ENCODE measurements around the gene C10orf143.
A peak's percentile ranks its signal among the peaks of the same experiment; 100 is the strongest.
"Not testable (repeated sequence)": the region's sequence is repeated elsewhere in the genome, so short reads cannot be mapped to it uniquely, and the experiment has no call there.

Gene C10orf143

GRCh38 chr10:130128062-130128781 lies 17.6 kb upstream of the C10orf143 start:
- Mint-ChIP-seq H3K27me3 (peaks cover 24% of the 10 kb centered on the region), H3K4me3 (no peak overlapping the region), H3K27ac (no peak overlapping the region), H3K4me1 (peaks cover 7% of the 10 kb centered on the region), H3K9me3 (no peaks in the 10 kb centered on the region), H3K36me3 (no peaks in the 10 kb centered on the region)
- ATAC-seq: no peak

- Mint-ChIP-seq H3K36me3 (no peaks in the 10 kb centered on the region), H3K4me3 (no peak overlapping the region), H3K4me1 (peaks cover 7% of the 10 kb centered on the region), H3K9me3 (no peaks in the 10 kb centered on the region), H3K27ac (no peak overlapping the region), H3K27me3 (peaks cover 24% of the 10 kb centered on the region)
- peak; percentile 64 for ATAC-seq
These were observed 16.9 kb upstream of the C10orf143 start for GRCh38 chr10:130127364-130128061.

DNA sequence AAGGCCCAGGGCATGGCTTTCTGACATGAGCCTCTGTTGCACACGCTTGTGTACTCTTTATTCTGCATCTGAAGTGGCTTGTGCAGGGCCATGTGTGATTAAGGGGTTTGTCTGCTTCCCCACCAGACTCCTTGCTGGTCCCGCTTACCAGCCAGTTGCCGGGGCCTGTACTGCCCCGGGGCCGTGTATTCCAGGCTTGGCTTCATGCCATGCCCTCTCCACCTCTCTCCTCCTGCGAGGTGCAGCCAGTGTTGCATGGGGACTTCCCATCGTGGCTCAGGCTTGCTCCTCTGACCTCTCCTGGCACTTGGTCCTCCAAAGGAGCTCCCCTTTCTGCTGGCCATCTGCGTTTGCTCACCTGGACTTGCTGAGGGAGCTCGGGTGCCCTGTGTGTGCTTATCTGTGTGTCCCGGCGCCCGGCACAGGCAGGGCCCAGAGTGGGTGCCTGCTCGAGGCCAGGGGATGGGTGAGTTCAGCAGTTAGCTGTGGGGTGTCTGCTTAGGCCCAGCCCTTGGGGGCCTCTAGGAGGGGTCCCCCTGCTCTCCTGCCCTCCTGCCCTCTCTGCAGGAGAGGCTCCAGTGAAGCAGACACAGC lies 11.0 kb upstream of the C10orf143 start:
- peaks cover 12% of the 10 kb centered on the region for H3K27me3 Mint-ChIP-seq
- no peak overlapping the region for H3K4me3 Mint-ChIP-seq
- H3K4me1 Mint-ChIP-seq: no peaks in the 10 kb centered on the region
- H3K36me3 Mint-ChIP-seq: no peaks in the 10 kb centered on the region
- H3K9me3 Mint-ChIP-seq: no peaks in the 10 kb centered on the region
- ATAC-seq: peak; percentile 36
- H3K27ac Mint-ChIP-seq: no peak overlapping the region

GRCh38 chr10:130117535-130117934 lies 6.9 kb upstream of the C10orf143 start:
- H3K27me3 Mint-ChIP-seq, H3K4me3 Mint-ChIP-seq, H3K9me3 Mint-ChIP-seq, H3K36me3 Mint-ChIP-seq, H3K4me1 Mint-ChIP-seq, H3K27ac Mint-ChIP-seq, ATAC-seq: not testable (repeated sequence)

GRCh38 chr10:130116942-130117341 lies 6.3 kb upstream of the C10orf143 start:
- ATAC-seq, H3K9me3 Mint-ChIP-seq, H3K27ac Mint-ChIP-seq, H3K4me1 Mint-ChIP-seq, H3K4me3 Mint-ChIP-seq, H3K36me3 Mint-ChIP-seq, H3K27me3 Mint-ChIP-seq: not testable (repeated sequence)

GRCh38 chr10:130112821-130113220 lies 2.2 kb upstream of the C10orf143 start:
- Mint-ChIP-seq H3K4me1 (peaks cover 31% of the 10 kb centered on the region), H3K36me3 (peaks cover 6% of the 10 kb centered on the region), H3K4me3 (no peak overlapping the region), H3K9me3 (peaks cover 3% of the 10 kb centered on the region), H3K27me3 (no peaks in the 10 kb centered on the region), H3K27ac (no peak overlapping the region)
- no peak for ATAC-seq

DNA sequence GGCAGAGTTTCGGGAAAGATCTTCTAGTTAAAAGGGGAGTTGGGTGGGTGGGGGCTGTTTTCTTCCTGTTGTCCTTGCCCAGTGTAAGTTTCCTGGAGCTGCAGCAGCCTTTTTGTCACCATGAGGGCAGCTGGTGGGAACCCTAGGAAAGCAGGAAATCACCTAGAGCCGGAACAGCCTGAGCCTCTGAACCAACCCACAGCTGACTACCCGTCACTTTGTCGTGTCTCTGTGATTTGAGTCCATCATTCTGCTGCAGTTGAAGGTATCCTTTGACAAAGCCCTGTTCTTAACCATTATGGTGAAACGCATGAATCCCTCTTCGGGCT lies 1.2 kb upstream of the C10orf143 start:
- Mint-ChIP-seq H3K9me3 (peaks cover 3% of the 10 kb centered on the region), H3K4me1 (peaks cover 41% of the 10 kb centered on the region)

DNA sequence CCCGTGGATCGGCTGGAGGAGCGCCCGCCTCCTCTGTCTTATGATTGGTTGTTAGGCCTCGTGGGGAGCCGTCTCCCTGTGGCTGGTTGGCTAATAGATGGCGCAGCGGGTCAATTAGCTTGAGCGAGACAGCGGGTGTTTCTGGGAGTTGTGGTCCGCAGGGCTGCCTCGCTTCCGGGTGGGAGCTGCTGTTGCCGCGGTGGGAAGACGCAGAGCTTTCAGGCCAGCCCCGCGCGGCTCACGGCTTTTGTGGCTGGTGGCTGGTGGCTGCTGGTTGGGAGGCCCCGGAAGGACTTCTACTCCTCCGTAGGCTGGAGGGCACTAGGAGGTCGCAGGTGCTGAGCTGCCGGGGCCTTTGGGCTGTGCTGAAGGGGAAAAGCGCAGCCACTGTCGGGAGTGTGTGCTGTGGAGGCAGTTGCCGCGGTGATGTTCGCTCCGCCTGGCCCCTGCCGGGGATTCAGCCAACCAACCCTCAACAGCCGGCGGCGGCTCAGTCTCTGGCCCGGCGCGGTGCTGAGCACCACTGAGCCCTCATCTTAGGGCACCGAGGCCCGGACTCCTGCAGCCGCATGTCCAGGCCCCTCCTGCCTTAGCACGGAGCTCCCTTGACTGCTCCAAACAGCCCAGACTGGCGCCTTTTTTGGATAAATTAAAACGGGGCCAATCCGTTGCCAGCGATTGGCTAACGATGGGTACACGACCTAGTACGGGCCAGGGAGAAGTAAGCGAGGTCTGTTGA lies 652 bp upstream of the C10orf143 start:
- Mint-ChIP-seq H3K36me3 (peaks cover 6% of the 10 kb centered on the region), H3K9me3 (peaks cover 2% of the 10 kb centered on the region), H3K27me3 (no peaks in the 10 kb centered on the region), H3K27ac (peak overlapping the region; percentile 92), H3K4me3 (peak overlapping the region; percentile 97), H3K4me1 (peaks cover 46% of the 10 kb centered on the region)
- ATAC-seq: peak; percentile 93

More for the DNA sequence above, 1.2 kb upstream of the C10orf143 start:
- Mint-ChIP-seq H3K4me3 (peak overlapping the region; percentile 97), H3K27me3 (no peaks in the 10 kb centered on the region), H3K36me3 (peaks cover 6% of the 10 kb centered on the region), H3K27ac (peak overlapping the region; percentile 92)
- ATAC-seq: no peak

DNA sequence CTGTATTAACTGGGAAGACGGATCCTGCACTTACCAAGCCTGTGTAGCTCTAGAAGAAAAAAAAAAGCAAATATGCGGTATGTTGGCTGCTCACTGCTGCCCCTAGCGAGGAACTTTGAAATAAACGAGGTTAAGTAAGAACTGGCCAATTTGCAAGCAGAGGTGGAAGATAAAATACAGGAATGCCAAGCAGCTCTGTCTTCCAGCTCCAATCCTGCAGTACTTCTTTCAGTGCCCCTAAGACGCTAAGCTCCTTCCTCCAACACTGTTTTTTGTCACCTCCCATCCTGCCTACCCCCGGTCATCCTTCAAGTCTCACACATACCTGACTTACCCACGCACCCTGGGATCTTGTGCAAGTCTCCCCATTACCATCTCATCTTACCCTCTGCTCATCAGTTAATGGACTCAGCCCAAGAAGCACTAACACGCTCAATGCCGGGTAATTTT lies 809 bp downstream of the C10orf143 start:
- ATAC-seq: no peak
- H3K4me3 Mint-ChIP-seq: peak overlapping the region; percentile 97
- peaks cover 52% of the 10 kb centered on the region for H3K4me1 Mint-ChIP-seq
- peaks cover 12% of the 10 kb centered on the region for H3K36me3 Mint-ChIP-seq
- H3K27me3 Mint-ChIP-seq: no peaks in the 10 kb centered on the region
- no peaks in the 10 kb centered on the region for H3K9me3 Mint-ChIP-seq
- peak overlapping the region; percentile 92 for H3K27ac Mint-ChIP-seq

DNA sequence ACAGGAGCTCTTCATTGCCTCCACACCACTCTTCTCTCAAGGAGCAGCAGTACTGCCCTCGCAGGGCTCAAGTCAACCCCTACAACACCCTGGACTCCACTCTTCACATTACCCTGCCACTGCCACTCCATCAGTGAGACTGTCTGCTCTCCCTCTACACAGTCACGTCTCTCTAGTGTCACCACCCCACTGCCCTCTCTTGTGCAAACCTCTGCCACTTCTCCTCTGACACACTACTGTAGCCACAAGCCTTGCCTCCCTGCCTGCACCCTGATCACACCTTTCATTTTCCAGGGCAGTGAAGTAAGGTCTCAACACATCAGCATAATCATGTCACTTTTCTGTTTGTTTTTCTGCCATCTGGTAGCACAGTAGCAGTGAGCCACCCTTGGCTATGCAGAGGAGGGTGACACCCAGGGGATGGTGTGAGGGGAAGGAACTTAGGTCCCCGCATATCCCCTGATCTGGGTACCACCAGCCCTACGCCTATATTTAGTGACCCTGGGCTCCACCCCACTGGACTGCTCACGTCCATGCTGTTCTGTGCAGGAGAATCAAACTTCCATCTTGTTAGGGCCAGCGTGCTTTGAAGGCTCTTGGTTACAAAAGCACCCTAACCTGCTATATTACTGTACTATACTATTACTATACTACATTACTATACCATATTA lies 1.6 kb downstream of the C10orf143 start:
- Mint-ChIP-seq H3K9me3 (no peaks in the 10 kb centered on the region), H3K36me3 (peaks cover 16% of the 10 kb centered on the region), H3K27me3 (no peaks in the 10 kb centered on the region), H3K4me3 (peak overlapping the region; percentile 97), H3K4me1 (peaks cover 52% of the 10 kb centered on the region), H3K27ac (peak overlapping the region; percentile 92)
- ATAC-seq: no peak

- H3K4me3 Mint-ChIP-seq: peak overlapping the region; percentile 49
These were observed 2.5 kb downstream of the C10orf143 start for GRCh38 chr10:130108146-130108545.

GRCh38 chr10:130105724-130106123 lies 4.9 kb downstream of the C10orf143 start:
- no peaks in the 10 kb centered on the region for H3K27me3 Mint-ChIP-seq
- no peak overlapping the region for H3K4me3 Mint-ChIP-seq
- no peak for ATAC-seq
- peaks cover 43% of the 10 kb centered on the region for H3K4me1 Mint-ChIP-seq
- no peak overlapping the region for H3K27ac Mint-ChIP-seq
- H3K36me3 Mint-ChIP-seq: peaks cover 30% of the 10 kb centered on the region
- no peaks in the 10 kb centered on the region for H3K9me3 Mint-ChIP-seq

More at GRCh38 chr10:130108146-130108545, 2.5 kb downstream of the C10orf143 start:
- ATAC-seq, H3K9me3 Mint-ChIP-seq, H3K27me3 Mint-ChIP-seq: not testable (repeated sequence)
- Mint-ChIP-seq H3K36me3 (peaks cover 24% of the 10 kb centered on the region), H3K4me1 (peaks cover 52% of the 10 kb centered on the region), H3K27ac (peak overlapping the region; percentile 92)

DNA sequence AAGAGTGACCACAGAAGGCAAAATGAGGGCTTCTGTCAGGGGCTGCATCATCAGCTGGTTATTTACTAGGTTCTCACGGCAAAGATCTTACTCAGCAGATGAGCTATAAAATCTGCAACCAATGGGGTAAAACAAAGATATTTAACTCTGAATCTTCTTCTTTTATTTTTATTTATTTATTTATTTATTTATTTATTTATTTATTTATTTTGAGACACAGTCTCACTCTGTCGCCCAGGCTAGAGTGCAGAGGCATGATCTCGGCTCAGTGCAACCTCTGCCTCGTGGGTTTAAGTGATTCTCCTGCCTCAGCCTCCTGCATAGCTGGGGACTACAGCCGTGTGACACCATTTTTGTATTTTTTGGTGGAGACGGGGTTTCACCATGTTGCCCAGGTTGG lies 11.3 kb downstream of the C10orf143 start:
- no peak for ATAC-seq

DNA sequence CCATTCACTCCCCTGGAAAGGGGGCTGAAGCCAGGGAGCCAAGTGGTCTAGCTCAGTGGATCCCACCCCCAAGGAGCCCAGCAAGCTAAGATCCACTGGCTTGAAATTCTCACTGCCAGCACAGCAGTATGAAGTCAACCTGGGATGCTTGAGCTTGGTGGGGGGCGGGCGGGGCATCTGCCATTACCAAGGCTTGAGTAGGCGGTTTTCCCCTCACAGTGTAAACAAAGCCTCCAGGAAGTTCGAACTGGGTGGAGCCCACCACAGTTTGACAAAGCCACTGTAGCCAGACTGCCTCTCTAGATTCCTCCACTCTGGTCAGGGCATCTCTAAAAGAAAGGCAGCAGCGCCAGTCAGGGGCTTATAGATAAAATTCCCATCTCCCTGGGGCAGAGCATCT lies 20.1 kb downstream of the C10orf143 start:
- not testable (repeated sequence) for H3K4me1 Mint-ChIP-seq, H3K27ac Mint-ChIP-seq, H3K4me3 Mint-ChIP-seq, H3K27me3 Mint-ChIP-seq, ATAC-seq
- Mint-ChIP-seq H3K36me3 (peaks cover 84% of the 10 kb centered on the region), H3K9me3 (peaks cover 18% of the 10 kb centered on the region)

More for the DNA sequence above, 11.3 kb downstream of the C10orf143 start:
- H3K9me3 Mint-ChIP-seq: no peaks in the 10 kb centered on the region
- no peak overlapping the region for H3K4me3 Mint-ChIP-seq
- peaks cover 45% of the 10 kb centered on the region for H3K36me3 Mint-ChIP-seq
- H3K27me3 Mint-ChIP-seq: no peaks in the 10 kb centered on the region
- H3K4me1 Mint-ChIP-seq: no peaks in the 10 kb centered on the region
- no peak overlapping the region for H3K27ac Mint-ChIP-seq

DNA sequence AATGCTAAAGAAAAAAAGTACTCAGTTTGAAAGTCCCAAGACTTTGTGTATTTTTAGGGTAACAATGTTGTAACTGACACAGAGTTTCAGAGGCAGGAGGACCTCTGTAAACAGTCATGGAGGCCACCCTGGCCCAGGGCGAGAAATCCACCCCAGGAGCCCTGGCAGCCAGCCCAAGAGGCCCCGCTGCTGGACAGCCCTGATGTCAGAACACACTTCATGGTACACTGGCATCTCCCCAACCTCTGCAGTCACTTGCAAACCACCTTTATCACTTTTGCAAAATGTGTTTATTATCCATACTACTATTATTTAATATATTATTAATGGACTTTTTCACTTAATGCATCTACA lies 30.2 kb downstream of the C10orf143 start:
- H3K9me3 Mint-ChIP-seq: peaks cover 11% of the 10 kb centered on the region
- H3K4me3 Mint-ChIP-seq: no peak overlapping the region
- H3K36me3 Mint-ChIP-seq: peaks cover 53% of the 10 kb centered on the region
- H3K27me3 Mint-ChIP-seq: no peaks in the 10 kb centered on the region
- ATAC-seq: no peak
- no peak overlapping the region for H3K27ac Mint-ChIP-seq
- no peaks in the 10 kb centered on the region for H3K4me1 Mint-ChIP-seq

Measured in stimulated activated memory B cell treated with anti-CD40 and anti-IgM and Interleukin-4, amounts not matched to agents 10 μg/mL and 1 μg/mL and 100 μg/mL, for 72 hours (primary cell).